GM12878 (cell line): ENCODE measurements around the gene PPIL6. TPM values are rescaled to one million over a fixed set of nuclear protein-coding genes. Genes with fewer than 3 reads are reported as not detected.
A peak's percentile ranks its signal among the peaks of the same experiment; 100 is the strongest.

Experiments used
- ATAC-seq: fragments of 200-7000 bp; cut with Tn5 transposase; 3 replicates; pipeline ENCODE4 v1.9.1; 2020; ENCODE audit warnings: mild to moderate bottlenecking, moderate library complexity
- BruUV-seq: library from RNA; stranded (reverse); fragments of 400-500 nt; replicated peaks from 2 replicates; lab custom pipeline; 2021; lab: Mats Ljungman, UMichigan
- CTCF ChIA-PET: fragments of 300-600 bp; sonication (Branson Sonifier 250); formaldehyde crosslinking; extraction: SDS; loops from one replicate; lab custom pipeline; 2021; ENCODE audit warnings: inconsistent platforms; lab: Yijun Ruan, JAX
- POLR2A ChIA-PET: fragments of 350-600 bp; formaldehyde crosslinking; extraction: SDS; loops from one replicate; lab custom pipeline; 2021; ENCODE audit warnings: inconsistent platforms; lab: Charles Lee
- RAD21 ChIA-PET: fragments of 300-600 bp; sonication (Branson Sonifier 250); formaldehyde crosslinking; loops from one replicate; lab custom pipeline; 2023; ENCODE audit warnings: antibody characterized with exemption; ENCODE audit not compliant: unreplicated experiment; lab: Charles Lee
- SMC1A ChIA-PET: fragments of 300-600 bp; sonication (Branson Sonifier 250); formaldehyde crosslinking; loops from one replicate; lab custom pipeline; 2023; ENCODE audit not compliant: unreplicated experiment, uncharacterized antibody; lab: Charles Lee
- DNase-seq: peaks from one replicate; pipeline ENCODE4 v3.0.0-alpha.2; 2011; ENCODE audit warnings: low read depth, low spot score
- FAIRE-seq: peaks from 3 replicates; lab custom pipeline; 2011; peaks lifted over from hg19 to GRCh38; lab: Jason Lieb, UNC
- H2AFZ ChIP-seq: 2 replicates; pipeline ENCODE4 v1.6.0; 2011; ENCODE audit warnings: low read depth, low read length, control low read depth; ENCODE audit not compliant: control insufficient read depth
- H3K27ac ChIP-seq: 2 replicates; pipeline ENCODE4 v1.5.1; 2011; ENCODE audit warnings: control low read depth; ENCODE audit not compliant: control insufficient read depth, insufficient read depth
- H3K27me3 ChIP-seq, 2 experiments: replicated peaks in 1 of 2; 2 replicates each; pipeline versions ENCODE4 v1.6.0 to v1.6.1; 2011; ENCODE audit warnings: low read length in 1 of 2; ENCODE audit not compliant: control insufficient read depth in 2 of 2, insufficient read depth in 2 of 2
- H3K36me3 ChIP-seq, 2 experiments: 2 replicates each; pipeline ENCODE4 v1.5.1; 2011; ENCODE audit warnings: low read length in 1 of 2; ENCODE audit not compliant: control insufficient read depth in 2 of 2, insufficient read depth in 2 of 2
- H3K4me1 ChIP-seq: 2 replicates; pipeline ENCODE4 v1.6.1; 2011; ENCODE audit warnings: mild to moderate bottlenecking, low read length, moderate library complexity, mixed read lengths; ENCODE audit not compliant: control insufficient read depth, insufficient read depth
- H3K4me2 ChIP-seq: 2 replicates; pipeline ENCODE4 v1.6.0; 2011; ENCODE audit warnings: control low read depth; ENCODE audit not compliant: control insufficient read depth, insufficient read depth
- H3K4me3 ChIP-seq: fragments of 200-600 bp; sonication (generic); 2 replicates; pipeline ENCODE4 v1.5.1; 2016
- H3K79me2 ChIP-seq: 2 replicates; pipeline ENCODE4 v1.6.0; 2011; ENCODE audit warnings: low read length; ENCODE audit not compliant: control insufficient read depth, insufficient read depth
- H3K9ac ChIP-seq: 2 replicates; pipeline ENCODE4 v1.8.0; 2011; ENCODE audit warnings: low read length, control low read depth, mixed read lengths; ENCODE audit not compliant: control insufficient read depth, insufficient read depth
- H3K9me3 ChIP-seq: replicated peaks from 3 replicates; pipeline ENCODE4 v1.5.1; 2011; ENCODE audit warnings: mild to moderate bottlenecking, low read length; ENCODE audit not compliant: control insufficient read depth, insufficient read depth
- H4K20me1 ChIP-seq: 2 replicates; pipeline ENCODE4 v1.6.0; 2011; ENCODE audit not compliant: control insufficient read depth, insufficient read depth
- BRCA1 ChIP-seq: IDR thresholded peaks from 2 replicates; pipeline ENCODE4 v1.6.1; 2011; ENCODE audit warnings: low read depth, low read length, improper control_type of control experiment
- CTCF ChIP-seq, 3 experiments: IDR thresholded peaks in 2 of 3; conservative IDR thresholded peaks in 1 of 3; 2 replicates each; pipeline ENCODE4 v1.5.1; 2011; ENCODE audit warnings: low read depth in 3 of 3, low read length in 3 of 3, mild to moderate bottlenecking in 3 of 3, control low read depth in 2 of 3, moderate library complexity in 2 of 3, inconsistent platforms in 1 of 3, mixed read lengths in 1 of 3; ENCODE audit not compliant: control insufficient read depth in 2 of 3, insufficient read depth in 1 of 3; ENCODE audit errors: extremely low read depth in 1 of 3
- ESRRA ChIP-seq: IDR thresholded peaks from 2 replicates; pipeline ENCODE4 v1.6.1; 2012; ENCODE audit warnings: mild to moderate bottlenecking, low read length, improper control_type of control experiment
- NFXL1 ChIP-seq: fragments of 450-650 bp; IDR thresholded peaks from 2 replicates; pipeline ENCODE4 v1.6.1; 2017; ENCODE audit warnings: antibody characterized with exemption, mild to moderate bottlenecking, borderline replicate concordance
- RAD21 ChIP-seq: IDR thresholded peaks from 2 replicates; pipeline ENCODE4 v1.6.1; 2011; ENCODE audit warnings: mild to moderate bottlenecking, low read depth, low read length, moderate library complexity; ENCODE audit not compliant: insufficient read depth
- SPI1 ChIP-seq: IDR thresholded peaks from 2 replicates; pipeline ENCODE4 v1.6.1; 2011; ENCODE audit warnings: low read depth, mild to moderate bottlenecking, low read length, moderate library complexity, borderline replicate concordance; ENCODE audit not compliant: insufficient read depth
- ZBED1 ChIP-seq: IDR thresholded peaks from 2 replicates; pipeline ENCODE4 v1.6.1; 2016; ENCODE audit warnings: borderline replicate concordance
- WGBS: methylation state at CpG from one replicate; pipeline ENCODE4 v1.1.6; 2016; ENCODE audit warnings: low lambda C conversion rate; ENCODE audit not compliant: insufficient replicate concordance, insufficient coverage; ENCODE audit errors: missing lambda C conversion rate; 5-methylcytosine and 5-hydroxymethylcytosine counted together
- in situ Hi-C: fragments of 300-500 bp; cut with MboI; formaldehyde crosslinking; loops from 9 replicates; pipeline ENCODE4 v1.14.3; 2018; ENCODE audit warnings: mixed read lengths
- intact Hi-C: fragments of 100-400 bp; cut with micrococcal nuclease; formaldehyde crosslinking; loops from one replicate; pipeline ENCODE4 v1.14.2; 2022; ENCODE audit not compliant: unreplicated experiment
- polyA plus RNA-seq, 11 experiments: library from polyadenylated mRNA; depleted of rRNA in 4 of 11; unstranded in 6 of 11; stranded (reverse) in 5 of 11; fragments of >200 nt; fragmentation: Nextera tagmentation in 4 of 11; fragmentation: Illumina TruSeq in 1 of 11; extraction: Ambion mirVana in 4 of 11; extraction: Trizol in 1 of 11; gene quantifications; 1 replicate in 1 of 11; 2 replicates in 10 of 11; pipeline versions ENCODE4 v1.2.1 to v1.2.3, GENCODE V29; 2011 to 2016; ENCODE audit warnings: inconsistent platforms in 2 of 11, missing spikeins in 2 of 11, low read depth in 1 of 11
- total RNA-seq, 4 experiments: library from RNA; depleted of rRNA in 3 of 4; stranded (reverse); fragments of >200 nt in 3 of 4; fragmentation: Illumina TruSeq in 1 of 4; extraction: Trizol in 1 of 4; gene quantifications; 2 replicates each; pipeline versions ENCODE4 v1.2.1 to v1.2.3, GENCODE V29; 2013 to 2021
- TF ChIP-seq, protein P1 (sequence below): IDR thresholded peaks from 2 replicates; pipeline ENCODE4 v1.6.1; 2012; ENCODE audit warnings: mild to moderate bottlenecking, low read depth, low read length

PPIL6 gene
- total and polyA plus RNA-seq, 10 of the 15 experiments (the other 5 are each of a cell fraction or from before 2014, with no cell fraction given) = 0.01 to 0.26 (median 0.12) TPM; not detected in 5

GRCh38 chr6:109397020-109397419 is 43.4 kb downstream of the PPIL6 start:
- H3K27ac ChIP-seq = no peak overlapping the region
- CTCF ChIA-PET = interaction anchor here (0.6 to 1.3 kb wide), 4 partner anchors 12 to 209 kb away, joined by 3 read pairs; no protein-coding TSS in a partner anchor
- SMC1A ChIA-PET = no interaction called here
- TF ChIP-seq CTCF (IDR thresholded peaks at IDR 0.05 in 2 of 3, conservative IDR thresholded peaks at IDR 0.05 in 1 of 3; ENCODE audit: control insufficient read depth in 2 of 3, extremely low read depth in 1 of 3, insufficient read depth in 1 of 3, low read depth in 3 of 3, low read length in 3 of 3) (peak in 2 of 3 experiments; percentile 19 to 21; a peak in 2 of 6 replicates), ZBED1 (no peak), BRCA1 (no peak), SPI1 (no peak), ESRRA (no peak), RAD21 (peak; percentile 46), NFXL1 (no peak)
- TF ChIP-seq, protein P1, sequence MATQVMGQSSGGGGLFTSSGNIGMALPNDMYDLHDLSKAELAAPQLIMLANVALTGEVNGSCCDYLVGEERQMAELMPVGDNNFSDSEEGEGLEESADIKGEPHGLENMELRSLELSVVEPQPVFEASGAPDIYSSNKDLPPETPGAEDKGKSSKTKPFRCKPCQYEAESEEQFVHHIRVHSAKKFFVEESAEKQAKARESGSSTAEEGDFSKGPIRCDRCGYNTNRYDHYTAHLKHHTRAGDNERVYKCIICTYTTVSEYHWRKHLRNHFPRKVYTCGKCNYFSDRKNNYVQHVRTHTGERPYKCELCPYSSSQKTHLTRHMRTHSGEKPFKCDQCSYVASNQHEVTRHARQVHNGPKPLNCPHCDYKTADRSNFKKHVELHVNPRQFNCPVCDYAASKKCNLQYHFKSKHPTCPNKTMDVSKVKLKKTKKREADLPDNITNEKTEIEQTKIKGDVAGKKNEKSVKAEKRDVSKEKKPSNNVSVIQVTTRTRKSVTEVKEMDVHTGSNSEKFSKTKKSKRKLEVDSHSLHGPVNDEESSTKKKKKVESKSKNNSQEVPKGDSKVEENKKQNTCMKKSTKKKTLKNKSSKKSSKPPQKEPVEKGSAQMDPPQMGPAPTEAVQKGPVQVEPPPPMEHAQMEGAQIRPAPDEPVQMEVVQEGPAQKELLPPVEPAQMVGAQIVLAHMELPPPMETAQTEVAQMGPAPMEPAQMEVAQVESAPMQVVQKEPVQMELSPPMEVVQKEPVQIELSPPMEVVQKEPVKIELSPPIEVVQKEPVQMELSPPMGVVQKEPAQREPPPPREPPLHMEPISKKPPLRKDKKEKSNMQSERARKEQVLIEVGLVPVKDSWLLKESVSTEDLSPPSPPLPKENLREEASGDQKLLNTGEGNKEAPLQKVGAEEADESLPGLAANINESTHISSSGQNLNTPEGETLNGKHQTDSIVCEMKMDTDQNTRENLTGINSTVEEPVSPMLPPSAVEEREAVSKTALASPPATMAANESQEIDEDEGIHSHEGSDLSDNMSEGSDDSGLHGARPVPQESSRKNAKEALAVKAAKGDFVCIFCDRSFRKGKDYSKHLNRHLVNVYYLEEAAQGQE = no peak
- TF ChIP-seq, all 136 proteins: peak for 2
- no peaks in the 10 kb centered on the region for H4K20me1 ChIP-seq
- H3K79me2 ChIP-seq = no peaks in the 10 kb centered on the region
- DNase-seq = no peak
- no TSS peak for BruUV-seq
- peak; percentile 13 for FAIRE-seq
- RAD21 ChIA-PET = interaction anchor here (0.6 kb wide), 1 partner anchor 855 kb away, joined by 3 read pairs; no protein-coding TSS in a partner anchor
- POLR2A ChIA-PET = no interaction called here
- intact Hi-C loops (no loop called here), in situ Hi-C loops (no loop called here)
- no peaks in the 10 kb centered on the region for H3K27me3 ChIP-seq
- no peaks in the 10 kb centered on the region for H3K9me3 ChIP-seq
- no peak overlapping the region for H3K4me3 ChIP-seq
- 87% methylated on average over 4 of the region's 4 CpGs for WGBS
- H3K4me2 ChIP-seq = no peak overlapping the region
- H3K9ac ChIP-seq = no peak overlapping the region
- H2AFZ ChIP-seq = no peak overlapping the region
- H3K4me1 ChIP-seq = peaks cover 3% of the 10 kb centered on the region; the same call in 1 of the 2 replicates
- ATAC-seq = no peak
- H3K36me3 ChIP-seq = no peaks in the 10 kb centered on the region
